HG03064 (cell line): ENCODE results near the gene PIK3R6.

Experiments
- ATAC-seq: cut with Tn5 transposase; IDR thresholded peaks from one replicate; pipeline ENCODE4 v1.9.1; 2021; ENCODE audit warnings: low read depth; ENCODE audit not compliant: unreplicated experiment

The PIK3R6 gene

DNA sequence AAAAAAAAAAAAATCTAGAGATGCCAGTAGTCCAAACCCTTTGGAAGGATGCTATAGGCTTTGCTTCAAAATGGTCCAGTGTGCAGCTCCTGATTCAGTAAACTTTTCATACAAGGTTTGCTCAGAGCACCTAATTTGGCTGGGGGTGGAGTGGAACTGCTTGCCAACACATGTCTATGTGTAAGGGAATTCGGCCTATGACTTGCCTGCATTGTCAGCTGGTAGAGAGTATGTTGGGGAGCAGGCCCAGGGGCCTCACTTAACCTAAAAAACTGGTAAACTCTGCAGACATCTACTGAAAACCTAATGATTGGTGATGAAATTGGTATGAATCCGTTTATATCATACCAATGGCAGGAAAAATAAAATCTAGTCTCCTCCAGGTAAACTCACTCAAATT, 66.8 kb downstream of the PIK3R6 start:
- no peak for ATAC-seq

DNA sequence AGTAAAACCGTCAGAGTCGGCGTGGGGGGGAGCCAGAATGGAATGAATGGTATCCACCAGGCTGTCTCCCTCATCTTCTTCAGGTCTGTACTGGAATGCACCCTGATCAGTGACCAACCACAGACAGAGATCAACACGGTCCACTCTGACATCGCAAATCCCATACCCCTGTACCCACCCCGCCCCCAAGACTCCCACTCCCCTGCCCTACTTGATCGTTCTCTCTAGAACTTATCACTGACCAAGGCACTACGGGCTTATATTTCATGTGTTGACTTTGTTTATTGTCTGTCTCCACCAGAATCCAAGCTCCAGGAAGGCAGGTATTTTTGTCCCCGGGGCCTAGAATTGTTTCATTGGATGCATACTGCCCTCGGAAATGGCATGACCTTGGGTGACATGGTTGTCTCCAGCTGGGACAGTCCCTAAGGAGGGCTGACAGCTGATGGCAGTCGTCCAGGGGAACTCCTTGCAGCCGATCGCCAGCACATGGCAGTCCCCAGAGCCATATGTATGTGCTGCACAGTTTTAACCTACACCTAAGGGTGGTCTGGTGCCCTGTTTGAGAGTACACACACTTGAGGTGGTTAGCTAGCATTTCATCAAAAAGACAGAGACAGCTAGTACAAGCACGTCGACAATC, 67.8 kb downstream of the PIK3R6 start:
- no peak for ATAC-seq

DNA sequence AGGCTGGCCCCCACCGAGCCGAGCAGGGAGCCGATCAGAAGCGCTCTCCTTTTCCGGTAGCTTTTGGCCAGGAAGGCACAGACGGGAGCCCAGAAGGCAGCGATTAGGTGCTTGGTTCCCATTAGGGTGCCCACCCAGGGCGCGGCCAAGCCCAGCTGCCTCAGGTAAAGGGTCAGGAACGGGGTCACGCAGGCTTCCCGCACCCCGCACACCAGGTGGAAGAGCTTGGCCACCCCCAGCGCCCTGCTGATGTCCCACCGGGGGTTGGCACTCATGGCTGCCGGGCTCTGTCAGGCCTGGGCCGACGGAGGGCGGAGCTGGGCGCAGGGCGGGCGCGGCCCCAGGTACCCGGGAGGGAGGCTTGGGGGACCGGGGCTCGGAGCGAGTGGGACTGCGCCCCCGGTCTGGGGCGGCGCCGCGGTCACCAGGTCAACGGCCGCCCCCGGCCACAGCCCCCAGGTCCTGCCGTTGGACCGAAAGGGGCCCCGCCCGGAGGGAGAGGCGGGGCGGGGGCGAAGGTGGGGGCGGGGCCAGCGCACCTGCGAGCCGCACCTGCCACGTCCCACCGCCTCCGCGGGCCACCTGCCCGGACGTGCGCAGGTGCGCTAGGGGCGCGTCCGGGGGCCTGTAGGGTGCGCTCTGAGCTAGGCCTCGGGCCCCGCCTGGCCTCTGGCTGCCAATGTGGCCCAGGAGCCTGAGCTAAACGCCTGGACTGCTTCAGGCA, 68.5 kb downstream of the PIK3R6 start, which contains the start of gene MFSD6L:
Gene MFSD6L (minus strand): TSS at position 520 of the 724 bp plus-strand sequence. CDS start 245 bp downstream, at position 275.
- ATAC-seq, result no peak

DNA sequence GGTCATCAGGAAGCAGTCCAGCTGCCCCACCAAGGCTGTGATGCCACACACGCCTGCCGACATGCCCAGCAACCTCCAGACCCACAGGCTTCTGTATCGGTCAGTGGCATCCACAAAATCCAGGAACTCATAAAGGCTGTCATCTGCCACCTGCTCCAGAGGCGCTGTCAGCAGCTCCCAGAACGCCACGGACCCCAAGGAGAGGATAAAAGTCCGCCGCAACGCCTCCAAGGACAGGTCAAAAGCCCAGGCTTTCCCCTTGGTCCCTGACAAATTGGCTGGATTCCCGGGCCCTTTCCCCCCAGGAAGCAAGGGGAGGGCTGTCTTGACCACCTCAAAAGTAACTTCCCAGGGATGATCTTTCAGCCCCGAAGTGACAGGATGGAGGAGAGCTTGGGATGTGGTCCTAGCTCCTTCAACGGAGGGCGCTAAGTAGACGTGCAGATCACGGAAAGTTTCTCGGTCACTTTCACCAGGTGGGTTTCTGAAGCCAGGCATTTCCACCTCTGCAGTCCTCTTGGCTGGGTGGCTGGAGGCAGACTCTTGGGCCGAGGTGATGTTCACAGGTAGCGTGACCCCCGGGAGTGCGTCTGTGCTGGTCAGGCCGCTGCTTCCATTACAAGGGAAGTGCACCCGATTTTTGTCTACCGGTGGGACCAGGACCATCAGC, 69.2 kb downstream of the PIK3R6 start:
- ATAC-seq, result no peak

DNA sequence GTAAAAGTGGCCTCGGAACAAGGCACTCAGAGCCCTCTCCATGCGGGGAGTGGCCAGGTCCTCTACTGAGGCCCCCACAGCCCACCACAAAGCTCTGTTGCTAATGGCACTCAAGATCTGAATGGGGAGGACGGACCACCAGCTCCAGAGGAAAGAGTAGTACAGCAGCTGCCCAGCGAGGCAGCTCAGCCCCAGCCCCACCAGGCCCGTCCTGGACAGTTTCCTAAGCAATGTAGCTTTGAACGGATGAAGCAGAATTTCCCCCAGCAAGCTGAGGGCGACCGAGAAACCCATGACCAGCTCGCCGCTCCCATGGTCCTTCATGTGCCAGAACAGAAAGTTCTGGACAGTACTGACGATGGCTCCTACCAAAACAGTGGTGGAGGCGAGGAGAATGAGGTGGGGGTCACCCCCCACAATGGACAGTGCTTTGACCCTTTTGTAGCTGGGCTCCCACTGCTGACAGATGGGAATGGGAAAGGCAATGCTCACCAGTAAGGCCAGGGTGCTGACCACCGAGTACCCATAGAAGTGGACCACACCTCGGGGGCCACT, 69.8 kb downstream of the PIK3R6 start:
- ATAC-seq, result no peak

DNA sequence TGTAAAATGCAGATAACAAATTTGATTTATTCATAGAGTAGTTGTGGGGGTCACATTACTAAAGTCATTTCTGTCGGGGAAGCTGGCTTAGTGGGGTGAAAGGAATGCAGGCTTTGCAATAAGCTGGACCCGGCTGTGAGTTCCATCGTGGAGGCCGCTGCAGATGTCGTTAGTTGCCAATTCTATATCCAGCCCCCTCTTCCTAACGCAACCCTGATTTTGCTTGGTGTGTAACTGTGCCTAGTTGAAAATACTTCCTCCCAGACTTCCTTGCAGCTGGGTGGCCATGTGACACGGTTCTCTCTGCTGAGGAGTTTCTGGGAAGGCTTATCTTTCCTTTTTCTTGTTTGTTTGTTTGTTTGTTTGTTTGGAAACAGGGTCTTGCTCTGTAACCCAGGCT, 72.8 kb downstream of the PIK3R6 start:
- ATAC-seq, result no peak

DNA sequence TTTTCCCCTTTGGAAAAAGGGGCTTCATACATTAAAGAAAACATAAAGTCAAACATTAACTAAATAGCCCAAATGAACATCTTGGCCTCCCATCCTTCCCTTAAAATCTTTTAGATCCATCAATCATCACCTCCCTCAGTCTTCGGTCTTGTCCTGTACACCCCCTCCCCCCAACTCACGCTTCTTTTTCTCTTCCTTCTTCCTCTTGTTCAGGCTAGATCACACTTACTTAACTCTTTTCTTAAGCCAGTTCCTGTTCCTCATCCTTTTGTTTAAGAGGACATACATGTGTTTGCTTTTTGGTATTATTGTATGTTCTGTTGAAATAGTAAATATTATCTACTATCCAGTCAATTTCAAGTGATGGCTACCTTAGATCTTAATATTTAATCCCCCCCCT, 73.8 kb downstream of the PIK3R6 start:
- ATAC-seq, result no peak

DNA sequence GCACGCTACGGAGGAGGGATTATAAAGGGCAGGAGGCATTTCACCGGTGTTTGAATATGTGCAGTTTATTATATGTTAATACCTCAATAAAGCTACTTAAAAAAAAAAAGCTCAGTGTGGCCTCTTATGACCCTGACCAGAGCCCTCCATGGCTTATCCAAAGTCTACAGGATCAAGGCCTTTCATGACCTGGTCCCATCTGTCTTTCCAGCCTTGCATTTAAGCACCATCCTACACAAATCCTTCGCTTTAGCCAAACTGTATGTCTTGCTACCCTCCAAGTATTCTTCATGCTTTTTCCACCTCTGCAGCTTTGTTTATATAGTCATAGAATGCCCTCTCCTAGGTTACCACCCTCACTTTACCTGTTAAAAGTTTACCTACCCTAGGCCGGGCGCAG, 74.8 kb downstream of the PIK3R6 start:
- ATAC-seq, result no peak

DNA sequence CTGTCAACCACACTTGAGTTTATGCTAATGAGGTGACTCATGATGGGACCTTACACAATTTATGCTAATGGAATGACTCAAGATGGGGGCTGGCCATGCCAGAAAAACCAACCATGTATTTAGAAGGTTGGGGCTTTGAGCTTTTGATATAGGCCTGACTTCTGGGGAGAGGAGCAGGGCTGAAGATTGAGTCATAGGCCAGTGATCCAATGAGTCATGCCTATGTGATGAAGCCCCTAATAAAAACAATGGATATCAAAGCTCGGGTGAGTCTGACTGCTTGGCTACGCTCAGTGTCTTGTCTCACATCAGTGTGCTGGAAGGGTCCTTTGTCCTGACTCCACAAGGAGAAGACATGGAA, 75.6 kb downstream of the PIK3R6 start:
- ATAC-seq, result no peak

DNA sequence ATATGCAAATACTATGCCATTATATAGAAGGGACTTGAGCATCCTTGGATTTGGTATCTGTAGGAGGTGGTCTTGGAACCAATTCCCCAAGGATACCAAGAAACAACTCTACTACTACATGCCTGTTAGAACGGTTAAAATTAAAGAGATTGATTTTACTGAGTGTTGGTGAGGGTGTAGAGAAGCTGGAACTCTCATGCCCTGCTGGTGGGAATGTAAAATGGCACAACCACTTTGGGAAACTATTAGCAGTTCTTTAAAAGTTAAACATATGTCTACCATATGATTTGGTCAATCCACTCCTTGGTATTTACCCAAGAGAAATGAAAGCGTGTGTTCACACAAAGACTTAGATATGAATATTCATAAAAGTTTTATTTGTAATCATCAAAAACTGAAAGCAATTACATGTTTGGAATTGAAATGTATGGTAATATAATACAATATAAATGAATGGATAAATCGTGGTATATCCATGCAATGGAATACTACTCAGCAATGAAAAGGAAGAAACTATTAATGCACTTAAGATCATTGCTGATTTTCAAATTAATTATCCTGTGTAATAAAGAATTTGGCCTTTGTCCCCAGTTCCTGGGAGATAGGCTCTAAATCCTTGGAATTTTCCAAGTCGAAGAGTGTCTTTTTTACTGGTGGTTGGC, 76.1 kb downstream of the PIK3R6 start:
- ATAC-seq, result no peak

DNA sequence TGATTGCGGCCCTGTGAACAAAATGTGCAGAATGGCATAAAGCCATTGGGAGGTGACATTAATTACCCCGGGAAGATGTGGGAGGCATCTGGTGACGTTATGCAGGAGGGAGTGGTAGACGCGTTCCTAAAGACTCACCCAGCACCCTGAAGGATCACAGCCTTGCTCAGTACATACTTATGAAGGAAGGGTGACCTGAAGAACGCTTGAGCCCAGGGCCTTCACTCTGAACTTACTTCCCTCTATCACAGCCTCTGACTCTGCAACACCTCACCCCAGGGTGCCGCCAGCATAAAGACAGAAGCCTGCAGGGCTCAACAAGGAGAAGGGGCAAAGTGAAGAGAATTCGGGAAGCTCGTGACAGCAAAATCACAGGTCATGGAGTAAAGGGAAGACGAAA, 77.7 kb downstream of the PIK3R6 start:
- no peak for ATAC-seq

DNA sequence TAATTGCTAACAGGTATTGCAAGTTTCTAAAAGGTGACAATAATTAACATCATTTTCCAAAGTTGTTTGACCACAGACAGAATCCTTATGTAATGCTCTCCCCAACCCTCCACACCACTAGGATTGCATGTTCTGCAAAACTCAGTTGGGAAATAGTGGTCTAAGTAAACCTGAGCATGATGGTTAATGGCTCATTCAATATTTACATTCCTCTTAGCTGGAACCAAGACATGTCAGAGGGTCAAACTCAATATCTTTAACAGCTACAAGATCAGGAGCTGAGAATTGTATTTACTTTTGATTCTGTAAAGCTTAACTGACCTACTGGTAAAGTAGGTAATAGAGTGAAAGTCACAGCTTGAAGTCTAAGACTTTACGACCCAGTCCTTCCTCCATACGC, 78.5 kb downstream of the PIK3R6 start:
- ATAC-seq, result no peak

DNA sequence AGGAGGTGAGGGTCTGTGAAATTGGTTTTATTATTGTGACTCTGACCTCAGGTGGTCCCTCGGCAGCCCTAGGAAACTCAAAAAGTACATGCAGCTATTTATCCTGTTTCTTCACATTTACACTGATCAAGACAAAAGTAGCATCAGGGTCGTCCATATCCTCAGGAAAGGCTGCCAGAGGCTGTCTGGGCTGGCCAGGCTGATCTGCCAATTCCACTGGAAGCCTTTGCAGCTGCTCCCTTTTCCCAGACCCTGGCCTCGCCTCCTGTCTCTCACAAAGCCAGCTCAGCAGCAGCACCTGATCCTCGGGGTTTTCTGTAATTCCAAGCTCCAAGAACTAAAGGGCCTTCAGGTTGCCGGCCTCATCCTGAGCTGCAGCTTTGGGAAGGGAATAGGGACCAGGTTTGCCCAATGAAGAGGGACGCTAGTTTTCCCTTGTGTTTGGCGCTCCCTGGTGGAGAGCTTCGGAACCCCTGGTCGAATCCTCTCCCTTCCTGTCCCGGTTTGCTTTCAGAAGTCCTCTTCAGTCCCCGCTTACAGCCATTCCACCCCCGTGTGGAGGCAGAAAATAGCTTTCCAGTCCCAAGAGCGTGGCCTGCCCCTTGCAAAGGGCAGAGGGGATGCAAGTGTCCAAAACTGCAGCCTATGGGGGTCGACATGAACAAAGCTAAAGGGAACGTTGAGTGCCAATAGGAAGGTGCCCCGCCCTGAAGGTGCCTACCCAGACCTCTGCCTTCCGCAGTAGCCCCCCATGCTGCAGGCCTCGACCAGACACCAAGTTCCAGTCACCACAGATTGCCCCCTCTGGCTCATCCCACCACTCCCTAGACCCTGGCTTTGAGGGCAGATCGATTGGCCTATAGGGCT, 81.7 kb downstream of the PIK3R6 start:
- no peak for ATAC-seq

DNA sequence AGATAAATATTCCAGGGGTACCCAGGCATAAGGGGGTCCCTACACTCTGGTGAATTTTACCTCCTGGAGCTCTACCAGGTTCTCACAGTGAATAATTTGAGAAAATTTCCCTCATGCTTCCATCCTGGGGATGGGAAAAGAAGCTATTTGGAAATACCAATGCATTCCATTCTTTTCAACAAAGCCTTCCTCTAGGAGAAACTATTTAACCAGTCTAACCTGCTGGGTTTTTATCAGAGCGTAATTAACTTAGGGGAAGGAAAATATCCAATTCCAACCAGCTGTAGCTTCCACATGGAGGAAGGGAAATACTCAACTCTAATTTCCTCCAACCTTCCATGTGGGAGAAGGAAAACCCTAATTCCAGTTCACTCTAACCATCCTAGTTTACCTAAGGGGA, 85.3 kb downstream of the PIK3R6 start:
- ATAC-seq, result no peak

DNA sequence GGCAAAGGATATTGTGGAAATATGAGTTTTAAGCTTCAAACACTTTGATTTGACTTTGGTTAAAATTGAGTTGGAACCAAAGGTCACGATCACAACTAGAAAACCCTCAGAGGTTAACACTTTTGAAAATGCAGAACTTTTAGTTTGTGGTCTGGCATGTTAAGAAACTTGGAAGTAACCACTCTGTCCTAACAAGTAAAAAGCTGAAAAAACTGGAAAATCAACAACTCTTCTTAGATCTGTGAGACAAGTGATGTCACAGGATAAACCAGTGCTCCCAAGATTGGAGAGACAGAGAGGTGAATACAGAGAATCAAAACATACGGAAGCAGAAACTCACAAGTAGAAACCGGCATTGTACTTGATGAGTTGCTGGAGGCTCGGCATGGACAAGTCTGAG, 85.7 kb downstream of the PIK3R6 start:
- ATAC-seq, result no peak

DNA sequence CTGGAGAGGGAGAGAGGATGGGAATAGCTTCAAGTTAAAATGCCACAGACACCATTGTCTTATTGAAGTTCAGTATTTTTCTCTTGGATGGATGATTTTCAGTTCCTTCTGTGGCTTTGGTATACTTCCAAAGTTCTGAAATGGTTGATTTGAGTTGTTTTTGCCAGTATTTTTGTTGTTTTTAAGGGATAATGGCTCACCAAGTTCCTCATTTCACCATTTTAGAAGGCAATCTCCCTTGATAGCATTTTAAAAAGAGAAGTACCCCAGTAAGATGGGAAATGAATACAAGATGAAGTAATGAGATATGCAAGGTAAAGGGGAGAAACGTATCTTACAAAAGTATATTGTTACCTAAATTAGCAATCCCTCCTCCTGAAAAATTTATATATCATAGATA, 90.6 kb downstream of the PIK3R6 start:
- no peak for ATAC-seq

DNA sequence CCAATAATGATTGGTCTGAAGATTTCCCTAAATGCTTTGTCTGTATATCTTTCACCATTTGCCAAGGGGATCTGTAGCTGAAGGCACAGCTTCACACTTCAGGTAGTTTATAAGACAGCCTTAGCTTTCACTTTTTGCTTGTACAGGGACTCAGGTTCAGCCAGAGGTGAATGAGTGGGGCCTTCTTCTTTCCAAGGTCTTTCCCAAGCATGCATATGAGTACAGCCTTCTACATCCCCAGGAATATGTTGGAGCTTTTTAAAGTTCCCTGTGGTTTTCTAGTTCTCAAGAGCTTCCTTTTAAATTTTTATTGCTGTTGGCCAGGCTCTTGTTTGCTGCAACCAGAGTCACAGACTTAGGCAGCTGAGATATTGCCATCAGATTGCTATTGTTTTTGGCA, 91.2 kb downstream of the PIK3R6 start:
- ATAC-seq, result no peak

DNA sequence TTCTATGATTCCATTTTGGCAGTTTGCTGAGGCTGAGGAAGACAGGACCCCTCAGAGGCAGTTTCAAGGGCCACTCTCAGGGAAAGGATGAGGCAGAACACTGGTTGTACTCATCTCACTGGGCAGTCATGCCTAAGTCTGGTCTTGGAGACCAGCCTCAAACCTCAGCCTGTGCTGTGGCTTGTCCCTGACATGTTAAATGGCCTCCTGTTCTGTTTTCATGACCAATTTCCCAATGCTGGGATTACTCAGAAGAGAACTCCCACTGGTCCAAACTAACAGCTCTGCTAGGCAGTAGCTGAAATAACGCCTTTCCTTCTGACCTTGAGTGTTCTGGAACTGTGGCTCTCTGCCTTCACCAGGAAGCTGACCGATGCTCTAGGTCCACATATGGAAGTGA, 100.7 kb downstream of the PIK3R6 start:
- no peak for ATAC-seq

DNA sequence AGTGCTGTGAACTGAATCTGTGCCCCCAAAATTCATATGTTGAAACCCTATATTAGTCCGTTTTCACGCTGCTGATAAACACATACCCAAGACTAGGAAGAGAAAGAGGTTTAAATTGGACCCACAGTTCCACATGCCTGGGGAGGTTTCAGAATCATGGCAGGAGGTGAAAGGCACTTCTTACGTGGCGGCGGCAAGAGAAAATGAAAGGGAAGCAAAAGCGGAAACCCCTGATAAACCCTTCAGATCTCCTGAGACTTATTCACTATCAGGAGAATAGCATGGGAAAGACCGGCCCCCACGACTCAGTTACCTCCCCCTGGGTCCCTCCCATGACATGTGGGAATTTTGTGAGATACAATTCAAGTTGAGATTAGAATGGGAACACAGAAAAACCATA, 105.5 kb downstream of the PIK3R6 start:
- no peak for ATAC-seq

DNA sequence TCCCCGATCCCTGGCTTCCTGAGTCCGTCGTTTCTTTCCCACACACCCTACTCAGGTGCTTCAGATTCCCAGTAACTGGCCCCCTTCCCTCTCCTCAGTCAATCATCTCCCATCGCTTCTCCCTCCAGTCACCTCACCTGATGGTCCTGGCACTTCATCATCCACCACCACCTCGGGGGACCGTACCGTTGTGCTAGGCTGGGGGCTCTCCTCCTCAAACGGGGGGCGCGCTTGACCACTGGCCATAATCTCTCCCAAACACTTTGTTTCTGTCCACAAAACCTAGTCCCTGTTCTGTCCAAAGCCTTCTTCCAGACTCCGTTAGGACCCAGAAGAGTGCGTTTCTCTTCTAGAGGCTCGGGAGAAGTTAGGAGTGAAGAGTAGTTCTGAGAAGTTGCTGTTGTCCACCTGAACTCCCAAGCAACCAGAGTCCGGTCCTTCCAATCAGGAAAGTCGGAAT, 109.3 kb downstream of the PIK3R6 start, which contains the start of gene SPDYE4:
Gene SPDYE4 (minus strand): TSS at position 410 of the 460 bp plus-strand sequence. CDS start 164 bp downstream, at position 246.
- ATAC-seq, result no peak
